ENCODE results near the gene CREB5.
A peak's percentile ranks its signal among the peaks of the same experiment; 100 is the strongest.

CREB5 gene

GRCh38 chr7:28744951-28745350 is 332.6 kb downstream of the CREB5 start:
- no peak for DNase-seq (ENCODE audit: low read depth in 2 of 2)

GRCh38 chr7:28745351-28745750 is 333.0 kb downstream of the CREB5 start:
- no peak for DNase-seq (ENCODE audit: low read depth in 2 of 2)

- DNase-seq (ENCODE audit: low read depth in 2 of 2), result no peak
Observed at GRCh38 chr7:28747404-28747803, 335.1 kb downstream of the CREB5 start.

GRCh38 chr7:28747854-28748253 is 335.5 kb downstream of the CREB5 start:
- DNase-seq (ENCODE audit: low read depth in 2 of 2), result no peak

- no peak for DNase-seq (ENCODE audit: low read depth in 2 of 2)
Observed at GRCh38 chr7:28748346-28748745, 336.0 kb downstream of the CREB5 start.

- DNase-seq (ENCODE audit: low read depth in 2 of 2), result no peak
Observed at GRCh38 chr7:28748933-28749584, 336.7 kb downstream of the CREB5 start.

GRCh38 chr7:28749638-28750037 is 337.3 kb downstream of the CREB5 start:
- DNase-seq (ENCODE audit: low read depth in 2 of 2), result no peak

- no peak for DNase-seq (ENCODE audit: low read depth in 2 of 2)
Observed at GRCh38 chr7:28750981-28751380, 338.7 kb downstream of the CREB5 start.

- no peak for DNase-seq (ENCODE audit: low read depth in 2 of 2)
Observed at GRCh38 chr7:28753613-28754012, 341.3 kb downstream of the CREB5 start.

GRCh38 chr7:28754027-28754426 is 341.7 kb downstream of the CREB5 start:
- no peak for DNase-seq (ENCODE audit: low read depth in 2 of 2)

- no peak for DNase-seq (ENCODE audit: low read depth in 2 of 2)
Observed at GRCh38 chr7:28754447-28754846, 342.1 kb downstream of the CREB5 start.

GRCh38 chr7:28755255-28755654 is 342.9 kb downstream of the CREB5 start:
- DNase-seq (ENCODE audit: low read depth in 2 of 2), result no peak

GRCh38 chr7:28758186-28758585 is 345.9 kb downstream of the CREB5 start:
- no peak for DNase-seq (ENCODE audit: low read depth in 2 of 2)

GRCh38 chr7:28759475-28759971 is 347.2 kb downstream of the CREB5 start:
- DNase-seq (ENCODE audit: low read depth in 2 of 2), result peak in 1 of 2 experiments; percentile 53

GRCh38 chr7:28761505-28761904 is 349.2 kb downstream of the CREB5 start:
- peak in 1 of 2 experiments; percentile 49 for DNase-seq (ENCODE audit: low read depth in 2 of 2)

- DNase-seq (ENCODE audit: low read depth in 2 of 2), result no peak
Observed at GRCh38 chr7:28762651-28763050, 350.3 kb downstream of the CREB5 start.

GRCh38 chr7:28766359-28766758 is 354.0 kb downstream of the CREB5 start:
- no peak for DNase-seq (ENCODE audit: low read depth in 2 of 2)

- DNase-seq (ENCODE audit: low read depth in 2 of 2), result no peak
Observed at GRCh38 chr7:28767356-28767755, 355.0 kb downstream of the CREB5 start.

- DNase-seq (ENCODE audit: low read depth in 2 of 2), result no peak
Observed at GRCh38 chr7:28768577-28769147, 356.3 kb downstream of the CREB5 start.

- DNase-seq (ENCODE audit: low read depth in 2 of 2), result no peak
Observed at GRCh38 chr7:28771906-28772622, 359.7 kb downstream of the CREB5 start.

GRCh38 chr7:28773423-28774145 is 361.3 kb downstream of the CREB5 start:
- DNase-seq (ENCODE audit: low read depth in 2 of 2), result no peak

- DNase-seq (ENCODE audit: low read depth in 2 of 2), result no peak
Observed at GRCh38 chr7:28774261-28774988, 362.1 kb downstream of the CREB5 start.

All from fibroblast of skin of left quadriceps (primary cell).